Transverse colon (tissue), 4 donors: ENCODE results near the gene ATP1B2. TPM values are rescaled to one million over a fixed set of nuclear protein-coding genes. Genes with fewer than 3 reads are reported as not detected.

Source experiments
- DNase-seq: peaks from one replicate; pipeline ENCODE4 v3.0.0-alpha.2; 2019
- H3K27ac ChIP-seq, 4 donors: fragments of 200-600 bp; sonication (generic); 2 replicates each; pipeline ENCODE4 v1.5.1; 2016 to 2018; ENCODE audit warnings: inconsistent platforms in 4 of 4
- H3K27me3 ChIP-seq: fragments of 200-600 bp; sonication (generic); 2 replicates; pipeline ENCODE4 v1.5.1; 2017; ENCODE audit warnings: inconsistent platforms
- H3K36me3 ChIP-seq, 4 donors: fragments of 200-600 bp; sonication (generic); 2 replicates each; pipeline ENCODE4 v1.5.1; 2017 to 2019; ENCODE audit warnings: inconsistent platforms in 4 of 4
- H3K4me1 ChIP-seq, 4 donors: fragments of 200-600 bp; sonication (generic); 2 replicates each; pipeline ENCODE4 v1.5.1; 2017 to 2020; ENCODE audit warnings: inconsistent platforms in 4 of 4
- H3K4me3 ChIP-seq, 4 donors: fragments of 200-600 bp; sonication (generic); 1 replicate in 1 of 4; 2 replicates in 3 of 4; pipeline versions ENCODE4 v1.5.1 to v1.6.1; 2017 to 2019; ENCODE audit warnings: inconsistent platforms in 4 of 4
- H3K9me3 ChIP-seq, 2 donors: fragments of 200-600 bp; sonication (generic); 2 replicates each; pipeline ENCODE4 v1.5.1; 2017 to 2019; ENCODE audit warnings: inconsistent platforms in 2 of 2
- CTCF ChIP-seq, 5 experiments: fragments of 200-600 bp in 3 of 5; fragments of 450-650 bp in 2 of 5; sonication (generic) in 3 of 5; IDR thresholded peaks; 1 replicate in 2 of 5; 2 replicates in 3 of 5; pipeline ENCODE4 v1.5.1; 2016 to 2017; ENCODE audit warnings: antibody characterized with exemption in 5 of 5, inconsistent platforms in 3 of 5, mild to moderate bottlenecking in 2 of 5, moderate library complexity in 1 of 5
- EP300 ChIP-seq: sonication (generic); formaldehyde crosslinking; IDR thresholded peaks from one replicate; pipeline ENCODE4 v1.6.1; 2017; ENCODE audit warnings: antibody characterized with exemption, low read depth
- POLR2A ChIP-seq: fragments of 450-650 bp; IDR thresholded peaks from one replicate; pipeline ENCODE4 v1.6.1; 2016; ENCODE audit warnings: antibody characterized with exemption, mild to moderate bottlenecking, moderate library complexity
- POLR2AphosphoS5 ChIP-seq, 3 donors: sonication (generic); formaldehyde crosslinking; IDR thresholded peaks; one replicate each; pipeline ENCODE4 v1.6.1; 2016; ENCODE audit warnings: antibody characterized with exemption in 3 of 3
- WGBS, 2 donors: methylation state at CpG; one replicate each; pipeline ENCODE4 v1.1.5; 2018; ENCODE audit warnings: low coverage in 1 of 2; 5-methylcytosine and 5-hydroxymethylcytosine counted together
- in situ Hi-C, 4 donors: fragments of 200-750 bp; cut with MboI; loops; one replicate each; pipeline versions ENCODE4 v1.15.0 to v1.15.1; 2017; ENCODE audit warnings: low sequenced_read_pairs in 3 of 4, low pct_ligation_motif_present in 1 of 4, low pct_unique_long_range_greater_than_20kb in 1 of 4
- intact Hi-C: fragments of 100-400 bp; cut with DNase I; formaldehyde crosslinking; loops from one replicate; pipeline ENCODE4 v1.15.1; 2023; ENCODE audit warnings: low total_unique reads
- total RNA-seq, 4 donors: library from RNA; depleted of rRNA; stranded (reverse); fragments of >200 nt; gene quantifications; one replicate each; pipeline ENCODE4 v1.1.0, GENCODE V29; 2016

Gene ATP1B2
- total RNA-seq, 4 donors from 2014 or later = 0.40 to 20.6 (median 2.3) TPM

DNA sequence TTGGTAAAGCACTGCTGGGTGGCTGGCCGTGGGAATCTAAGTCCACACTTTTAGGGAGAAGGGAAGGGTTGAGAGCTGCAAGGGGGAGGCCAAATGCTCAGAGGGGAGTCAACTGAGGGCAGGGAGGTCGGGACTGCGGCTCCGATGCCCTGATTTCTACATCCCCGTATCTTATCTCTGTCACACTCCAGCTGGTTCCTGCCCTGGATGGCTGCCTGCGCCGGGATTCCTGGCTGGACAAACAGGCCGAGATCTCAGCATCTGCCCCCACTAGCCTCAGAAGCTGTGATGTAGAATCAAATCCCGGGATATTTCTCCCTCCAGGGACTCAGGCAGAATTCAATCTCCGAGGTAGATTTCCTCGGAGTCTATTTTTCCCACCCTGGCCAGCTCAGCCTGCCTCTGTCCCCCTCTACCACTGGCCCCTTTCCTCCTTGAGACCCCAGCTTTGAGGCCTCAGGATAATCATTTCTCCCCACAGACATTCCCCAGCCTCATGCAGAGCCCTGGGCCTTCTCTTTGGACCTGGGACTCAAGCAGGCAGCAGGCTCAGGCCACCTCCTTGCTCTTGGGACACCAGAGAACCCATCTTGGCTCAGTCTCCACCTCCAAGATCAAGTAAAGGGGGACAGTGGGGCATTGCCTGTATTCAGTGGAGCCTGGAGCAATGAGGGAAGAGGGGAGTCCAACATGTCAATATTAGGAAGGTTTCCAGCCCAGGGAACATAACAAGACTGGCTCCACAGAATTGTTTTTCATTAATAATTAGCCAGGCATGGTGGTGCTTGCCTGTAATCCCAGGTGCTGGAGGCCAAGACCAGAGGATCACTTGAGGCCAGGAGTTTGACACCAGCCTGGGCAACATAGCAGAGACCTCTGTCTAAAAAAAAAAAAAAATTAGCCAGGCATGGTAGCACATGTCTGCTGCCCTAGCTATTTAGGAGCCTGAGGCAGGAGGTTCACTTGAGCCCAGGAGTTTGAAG is 19.0 kb upstream of the ATP1B2 start:
- Histone ChIP-seq H3K27me3 (no peaks in the 10 kb centered on the region), H3K4me1 (peaks cover 8 to 10% (median 9%) of the 10 kb centered on the region in 4 donors), H3K36me3 (no peaks in the 10 kb centered on the region), H3K4me3 (no peak overlapping the region), H3K27ac (no peak overlapping the region), H3K9me3 (no peaks in the 10 kb centered on the region)
- intact Hi-C loops = loop anchor here (5.0 kb wide), 1 partner anchor 56 kb away; the partner anchor contains the start of genes TP53 and WRAP53
- no peak for TF ChIP-seq EP300
- no peak for TF ChIP-seq POLR2AphosphoS5 (IDR thresholded peaks at IDR 0.05)
- no peak for TF ChIP-seq CTCF (IDR thresholded peaks at IDR 0.05)
- TF ChIP-seq POLR2A = no peak
- no peak for DNase-seq
- 89 to 100% methylated on average over 2 to 11 of the region's 11 CpGs for WGBS, 2 donors
- in situ Hi-C loops = loop anchor here in 2 of 4 donors (5.0 to 10.0 kb wide), 2 partner anchors 53 to 56 kb away; partner anchors contain the start of genes TP53 (in 2 of the 2) and WRAP53 (in 2 of the 2)

- Histone ChIP-seq H3K27ac (no peak overlapping the region), H3K27me3 (no peaks in the 10 kb centered on the region), H3K4me3 (no peak overlapping the region), H3K36me3 (no peaks in the 10 kb centered on the region), H3K9me3 (no peaks in the 10 kb centered on the region), H3K4me1 (peaks cover 5 to 6% (median 5%) of the 10 kb centered on the region in 4 donors)
- intact Hi-C loops = loop anchor here (5.0 kb wide), 1 partner anchor 55 kb away; the partner anchor contains the start of genes TP53 and WRAP53
- DNase-seq = peak; percentile 40
- in situ Hi-C loops = loop anchor here in 2 of 4 donors (5.0 to 10.0 kb wide), 2 partner anchors 52 to 55 kb away; partner anchors contain the start of genes TP53 (in 2 of the 2) and WRAP53 (in 2 of the 2)
- TF ChIP-seq POLR2A (no peak), EP300 (no peak), CTCF (IDR thresholded peaks at IDR 0.05) (peak; percentile 37 to 65 (median 50)), POLR2AphosphoS5 (IDR thresholded peaks at IDR 0.05) (no peak)
- 21 to 27% methylated on average over 5 to 6 of the region's 6 CpGs for WGBS, 2 donors
These were observed 18.2 kb upstream of the ATP1B2 start for GRCh38 chr17:7632492-7632894.

GRCh38 chr17:7633093-7633492 is 17.6 kb upstream of the ATP1B2 start:
- no peak for TF ChIP-seq EP300
- no peak for TF ChIP-seq CTCF (IDR thresholded peaks at IDR 0.05)
- TF ChIP-seq POLR2AphosphoS5 (IDR thresholded peaks at IDR 0.05) = no peak
- TF ChIP-seq POLR2A = no peak
- Histone ChIP-seq H3K36me3 (no peaks in the 10 kb centered on the region), H3K4me3 (no peak overlapping the region), H3K4me1 (peaks cover 2 to 3% (median 3%) of the 10 kb centered on the region in 4 donors), H3K9me3 (no peaks in the 10 kb centered on the region), H3K27me3 (no peaks in the 10 kb centered on the region), H3K27ac (no peak overlapping the region)
- no peak for DNase-seq
- WGBS, 2 donors = 84 to 100% methylated on average over 2 of the region's 2 CpGs
- in situ Hi-C loops (loop anchor here in 2 of 4 donors (5.0 to 10.0 kb wide), 2 partner anchors 52 to 54 kb away; partner anchors contain the start of genes TP53 (in 2 of the 2) and WRAP53 (in 2 of the 2)), intact Hi-C loops (loop anchor here (5.0 kb wide), 1 partner anchor 54 kb away; the partner anchor contains the start of genes TP53 and WRAP53)

DNA sequence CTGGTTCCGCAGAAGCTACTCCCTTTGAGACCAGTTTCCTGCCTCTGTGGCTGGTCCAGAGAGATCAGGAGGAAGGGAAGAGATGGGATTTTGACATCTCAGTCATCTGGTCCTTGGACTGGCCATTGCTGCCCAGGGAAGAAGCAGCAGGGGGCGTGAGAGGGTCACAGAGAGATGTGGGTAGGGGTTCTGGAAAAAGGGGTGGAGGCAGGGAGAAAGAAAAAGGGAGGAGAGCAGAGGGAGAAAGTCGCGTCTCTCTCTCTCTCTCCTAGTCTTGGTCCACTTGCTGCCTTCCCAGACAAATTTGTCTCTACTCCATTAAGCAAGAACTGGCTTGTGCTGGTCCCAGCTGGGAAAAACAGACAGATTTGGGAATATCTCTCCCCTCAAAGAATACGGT is 16.3 kb upstream of the ATP1B2 start:
- intact Hi-C loops = loop anchor here (5.0 kb wide), 1 partner anchor 53 kb away; the partner anchor contains the start of genes TP53 and WRAP53
- TF ChIP-seq CTCF (IDR thresholded peaks at IDR 0.05) = peak in 3 of 5 experiments; percentile 12 to 24 (median 22)
- TF ChIP-seq POLR2A = no peak
- 50% methylated on average over 5 of the region's 5 CpGs; no CpG with 5 or more reads in 1 of the 2 donors for WGBS, 2 donors
- Histone ChIP-seq H3K36me3 (no peaks in the 10 kb centered on the region), H3K9me3 (no peaks in the 10 kb centered on the region), H3K27ac (no peak overlapping the region), H3K4me1 (no peaks in the 10 kb centered on the region), H3K27me3 (no peaks in the 10 kb centered on the region), H3K4me3 (no peak overlapping the region)
- in situ Hi-C loops = loop anchor here in 2 of 4 donors (5.0 to 10.0 kb wide), 2 partner anchors 50 to 53 kb away; partner anchors contain the start of genes TP53 (in 2 of the 2) and WRAP53 (in 2 of the 2)
- DNase-seq = no peak
